Right renal cortex interstitium (tissue), 3 donors: ENCODE data around the gene KCNIP4. TPM values are rescaled to one million over a fixed set of nuclear protein-coding genes. Genes with fewer than 3 reads are reported as not detected.

Experiments used
- DNase-seq, 3 donors: peaks; one replicate each; pipeline ENCODE4 v3.0.0-alpha.2; 2013; ENCODE audit warnings: low read depth in 3 of 3, low spot score in 2 of 3
- polyA plus RNA-seq, 3 donors: library from polyadenylated mRNA; unstranded; fragments of 120-200 nt; gene quantifications; one replicate each; pipeline ENCODE4 v1.2.1, GENCODE V29; 2013; ENCODE audit not compliant: insufficient read length in 3 of 3

Gene KCNIP4
- polyA plus RNA-seq, 3 donors = 14.4 to 15.3 (median 14.5) TPM

- DNase-seq = no peak
These were observed 179.0 kb downstream of the KCNIP4 start for GRCh38 chr4:21769404-21770147.

GRCh38 chr4:21768349-21769310 is 179.9 kb downstream of the KCNIP4 start:
- DNase-seq = peak in 1 of 3 donors; percentile 26

- DNase-seq = peak; percentile 40 to 44 (median 42)
These were observed 182.7 kb downstream of the KCNIP4 start for GRCh38 chr4:21765810-21766407.

GRCh38 chr4:21763855-21764254 is 184.7 kb downstream of the KCNIP4 start:
- DNase-seq = no peak

GRCh38 chr4:21757248-21757647 is 191.3 kb downstream of the KCNIP4 start:
- DNase-seq = no peak

GRCh38 chr4:21753084-21753760 is 195.3 kb downstream of the KCNIP4 start:
- no peak for DNase-seq

GRCh38 chr4:21752616-21753015 is 196.0 kb downstream of the KCNIP4 start:
- DNase-seq = no peak

- no peak for DNase-seq
These were observed 198.6 kb downstream of the KCNIP4 start for GRCh38 chr4:21749924-21750323.

- no peak for DNase-seq
These were observed 199.2 kb downstream of the KCNIP4 start for GRCh38 chr4:21749412-21749811.

GRCh38 chr4:21744046-21744445 is 204.5 kb downstream of the KCNIP4 start:
- DNase-seq = no peak

- no peak for DNase-seq
These were observed 206.2 kb downstream of the KCNIP4 start for GRCh38 chr4:21742326-21742725.

GRCh38 chr4:21738821-21739220 is 209.8 kb downstream of the KCNIP4 start:
- no peak for DNase-seq

- no peak for DNase-seq
These were observed 212.7 kb downstream of the KCNIP4 start for GRCh38 chr4:21735866-21736265.

- DNase-seq = no peak
These were observed 214.5 kb downstream of the KCNIP4 start for GRCh38 chr4:21733894-21734630.

GRCh38 chr4:21728304-21728703 is 220.3 kb downstream of the KCNIP4 start:
- DNase-seq = no peak

GRCh38 chr4:21726255-21726815 is 222.2 kb downstream of the KCNIP4 start:
- DNase-seq = no peak

GRCh38 chr4:21722157-21722839 is 226.3 kb downstream of the KCNIP4 start:
- no peak for DNase-seq

GRCh38 chr4:21716531-21716930 is 232.0 kb downstream of the KCNIP4 start:
- DNase-seq = no peak

- DNase-seq = no peak
These were observed 238.3 kb downstream of the KCNIP4 start for GRCh38 chr4:21710179-21710835.
